ENCODE results near the gene BCL7A.

DNA sequence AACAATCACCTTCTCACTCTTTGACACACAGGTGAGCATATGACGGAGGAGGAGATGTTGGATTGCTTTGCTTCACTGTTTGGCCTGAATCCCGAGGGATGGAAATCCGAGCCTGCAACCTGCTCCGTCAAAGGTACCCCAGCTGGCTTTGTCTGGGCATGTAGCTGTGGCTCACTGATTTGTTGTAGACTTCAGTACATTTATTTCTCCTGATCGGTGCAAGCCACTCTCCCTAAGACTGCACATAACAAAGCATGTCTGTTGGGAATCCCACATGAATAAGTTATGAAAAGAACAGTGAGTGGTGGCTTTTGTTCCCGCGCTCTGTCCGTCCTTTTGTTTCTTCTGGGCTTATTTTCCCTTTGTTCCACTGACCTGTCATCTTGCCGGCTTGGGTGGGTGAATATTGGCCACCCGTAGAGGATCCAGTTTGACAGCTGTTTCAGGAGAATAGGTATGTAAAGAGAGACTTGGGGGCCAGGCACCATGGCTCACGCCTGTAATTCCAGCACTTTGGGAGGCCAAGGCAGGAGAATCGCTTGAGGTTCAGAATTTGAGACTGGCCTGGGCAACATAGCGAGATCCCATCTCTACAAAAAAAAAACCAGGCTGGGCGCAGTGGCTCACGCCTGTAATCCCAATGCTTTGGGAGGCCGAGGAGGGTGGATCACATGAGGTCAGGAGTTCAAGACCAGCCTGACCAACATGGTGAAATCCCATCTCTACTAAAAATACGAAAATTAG lies 20.0 kb upstream of the BCL7A start:
- TF ChIP-seq, protein P1, sequence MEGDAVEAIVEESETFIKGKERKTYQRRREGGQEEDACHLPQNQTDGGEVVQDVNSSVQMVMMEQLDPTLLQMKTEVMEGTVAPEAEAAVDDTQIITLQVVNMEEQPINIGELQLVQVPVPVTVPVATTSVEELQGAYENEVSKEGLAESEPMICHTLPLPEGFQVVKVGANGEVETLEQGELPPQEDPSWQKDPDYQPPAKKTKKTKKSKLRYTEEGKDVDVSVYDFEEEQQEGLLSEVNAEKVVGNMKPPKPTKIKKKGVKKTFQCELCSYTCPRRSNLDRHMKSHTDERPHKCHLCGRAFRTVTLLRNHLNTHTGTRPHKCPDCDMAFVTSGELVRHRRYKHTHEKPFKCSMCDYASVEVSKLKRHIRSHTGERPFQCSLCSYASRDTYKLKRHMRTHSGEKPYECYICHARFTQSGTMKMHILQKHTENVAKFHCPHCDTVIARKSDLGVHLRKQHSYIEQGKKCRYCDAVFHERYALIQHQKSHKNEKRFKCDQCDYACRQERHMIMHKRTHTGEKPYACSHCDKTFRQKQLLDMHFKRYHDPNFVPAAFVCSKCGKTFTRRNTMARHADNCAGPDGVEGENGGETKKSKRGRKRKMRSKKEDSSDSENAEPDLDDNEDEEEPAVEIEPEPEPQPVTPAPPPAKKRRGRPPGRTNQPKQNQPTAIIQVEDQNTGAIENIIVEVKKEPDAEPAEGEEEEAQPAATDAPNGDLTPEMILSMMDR (IDR thresholded peaks at IDR 0.05) = no peak
- TF ChIP-seq EZH2phosphoT487 (IDR thresholded peaks at IDR 0.05; ENCODE audit: borderline replicate concordance, low read depth) (no peak), SIN3A (IDR thresholded peaks at IDR 0.05; ENCODE audit: borderline replicate concordance, low read depth, low read length) (no peak), POLR2AphosphoS5 (IDR thresholded peaks at IDR 0.05; ENCODE audit: low read depth, low read length) (no peak), EP300 (IDR thresholded peaks at IDR 0.05; ENCODE audit: borderline replicate concordance in 1 of 2, low read depth in 1 of 2, low read length in 1 of 2) (no peak), SMC3 (IDR thresholded peaks at IDR 0.05; ENCODE audit: low read depth, low read length) (no peak), JUND (IDR thresholded peaks at IDR 0.05) (no peak)
- TF ChIP-seq, protein P2, sequence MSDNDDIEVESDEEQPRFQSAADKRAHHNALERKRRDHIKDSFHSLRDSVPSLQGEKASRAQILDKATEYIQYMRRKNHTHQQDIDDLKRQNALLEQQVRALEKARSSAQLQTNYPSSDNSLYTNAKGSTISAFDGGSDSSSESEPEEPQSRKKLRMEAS (IDR thresholded peaks at IDR 0.05; ENCODE audit: low read depth) = no peak
- TF ChIP-seq, protein P3, sequence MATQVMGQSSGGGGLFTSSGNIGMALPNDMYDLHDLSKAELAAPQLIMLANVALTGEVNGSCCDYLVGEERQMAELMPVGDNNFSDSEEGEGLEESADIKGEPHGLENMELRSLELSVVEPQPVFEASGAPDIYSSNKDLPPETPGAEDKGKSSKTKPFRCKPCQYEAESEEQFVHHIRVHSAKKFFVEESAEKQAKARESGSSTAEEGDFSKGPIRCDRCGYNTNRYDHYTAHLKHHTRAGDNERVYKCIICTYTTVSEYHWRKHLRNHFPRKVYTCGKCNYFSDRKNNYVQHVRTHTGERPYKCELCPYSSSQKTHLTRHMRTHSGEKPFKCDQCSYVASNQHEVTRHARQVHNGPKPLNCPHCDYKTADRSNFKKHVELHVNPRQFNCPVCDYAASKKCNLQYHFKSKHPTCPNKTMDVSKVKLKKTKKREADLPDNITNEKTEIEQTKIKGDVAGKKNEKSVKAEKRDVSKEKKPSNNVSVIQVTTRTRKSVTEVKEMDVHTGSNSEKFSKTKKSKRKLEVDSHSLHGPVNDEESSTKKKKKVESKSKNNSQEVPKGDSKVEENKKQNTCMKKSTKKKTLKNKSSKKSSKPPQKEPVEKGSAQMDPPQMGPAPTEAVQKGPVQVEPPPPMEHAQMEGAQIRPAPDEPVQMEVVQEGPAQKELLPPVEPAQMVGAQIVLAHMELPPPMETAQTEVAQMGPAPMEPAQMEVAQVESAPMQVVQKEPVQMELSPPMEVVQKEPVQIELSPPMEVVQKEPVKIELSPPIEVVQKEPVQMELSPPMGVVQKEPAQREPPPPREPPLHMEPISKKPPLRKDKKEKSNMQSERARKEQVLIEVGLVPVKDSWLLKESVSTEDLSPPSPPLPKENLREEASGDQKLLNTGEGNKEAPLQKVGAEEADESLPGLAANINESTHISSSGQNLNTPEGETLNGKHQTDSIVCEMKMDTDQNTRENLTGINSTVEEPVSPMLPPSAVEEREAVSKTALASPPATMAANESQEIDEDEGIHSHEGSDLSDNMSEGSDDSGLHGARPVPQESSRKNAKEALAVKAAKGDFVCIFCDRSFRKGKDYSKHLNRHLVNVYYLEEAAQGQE (IDR thresholded peaks at IDR 0.05; ENCODE audit: low read depth, low read length) = no peak
